ENCODE results near the gene DAAM1.

DAAM1 gene

DNA sequence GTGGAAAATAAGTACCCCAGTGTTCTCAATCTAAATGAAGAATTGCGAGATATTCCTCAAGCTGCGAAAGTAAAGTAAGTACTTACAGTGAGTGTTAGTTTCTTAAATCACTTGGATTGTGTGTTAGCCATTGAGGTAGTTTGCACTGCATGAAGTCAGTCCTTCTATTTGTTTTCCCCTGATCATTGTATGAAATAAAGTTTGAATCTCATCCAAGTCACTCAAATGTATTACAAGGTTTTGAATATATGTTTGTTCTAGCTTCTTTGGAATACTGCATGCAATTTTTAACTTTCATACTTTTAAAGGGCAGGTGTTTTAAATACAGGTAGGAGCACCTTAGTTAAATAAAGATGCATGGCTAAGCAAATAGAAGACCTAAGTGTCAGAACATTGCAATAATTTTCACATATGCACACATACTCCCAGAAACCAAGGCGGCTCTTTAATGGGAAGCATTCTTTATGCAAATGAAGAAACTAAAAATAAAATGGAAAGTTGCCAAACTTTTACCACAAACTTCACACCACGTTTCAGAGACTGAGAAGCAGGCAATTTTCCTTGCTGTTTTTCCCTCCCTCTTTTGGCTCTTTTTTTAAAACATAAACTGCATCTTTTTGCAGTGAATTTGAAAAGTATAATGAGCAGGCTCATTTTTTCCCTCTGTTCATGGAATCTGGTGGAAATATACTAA is 171.1 kb downstream of the DAAM1 start:
- peaks cover 4 to 83% of the 10 kb centered on the region in 2 donors for H3K36me3 ChIP-seq (replicated peaks in 1 of 2; ENCODE audit: control insufficient read depth in 2 of 2, insufficient read depth in 2 of 2, low read length in 2 of 2)
- no peak overlapping the region for H4K91ac ChIP-seq (ENCODE audit: low read depth, low read length, poor library complexity)
- no peak overlapping the region for H2AFZ ChIP-seq (ENCODE audit: low read length)
- no peaks in the 10 kb centered on the region for H3K9me3 ChIP-seq (replicated peaks in 1 of 2; ENCODE audit: control insufficient read depth in 2 of 2, insufficient read depth in 1 of 2, low read depth in 1 of 2, low read length in 2 of 2)
- H3K27me3 ChIP-seq (ENCODE audit: control insufficient read depth in 3 of 3, insufficient read depth in 3 of 3, low read depth in 1 of 3, low read length in 3 of 3) = no peaks in the 10 kb centered on the region
- H2BK5ac ChIP-seq (ENCODE audit: low read length) = no peak overlapping the region
- WGBS, 2 donors (ENCODE audit: extremely low coverage in 2 of 2, insufficient read length in 2 of 2, insufficient replicate concordance in 1 of 2) = no CpG with 5 or more reads among the region's 4 CpGs
- H3K4me3 ChIP-seq (ENCODE audit: low read length in 2 of 2) = no peak overlapping the region
- no peak overlapping the region for H2BK12ac ChIP-seq (ENCODE audit: low read length)
- H3K9ac ChIP-seq (ENCODE audit: low read depth, low read length, poor library complexity) = no peak overlapping the region
- H2AK5ac ChIP-seq (ENCODE audit: low read depth, low read length) = no peak overlapping the region
- H4K8ac ChIP-seq (ENCODE audit: low read depth, low read length) = no peak overlapping the region
- H3K4ac ChIP-seq (ENCODE audit: low read length) = no peak overlapping the region
- H2BK15ac ChIP-seq (ENCODE audit: low read length) = no peak overlapping the region
- H3K18ac ChIP-seq (ENCODE audit: low read length) = no peak overlapping the region
- no peak overlapping the region for H2BK120ac ChIP-seq (ENCODE audit: low read depth, low read length)
- no peak overlapping the region for H3K14ac ChIP-seq (ENCODE audit: low read length)
- peaks cover 0 to 3% of the 10 kb centered on the region in 2 donors for H3K4me1 ChIP-seq (ENCODE audit: control insufficient read depth in 2 of 2, insufficient read depth in 1 of 2, low read depth in 1 of 2, low read length in 2 of 2)
- no peak overlapping the region for H3K23ac ChIP-seq (ENCODE audit: low read depth, low read length, poor library complexity)
- no peaks in the 10 kb centered on the region for H3K79me1 ChIP-seq (ENCODE audit: low read depth, low read length)
- no peak overlapping the region for H3K27ac ChIP-seq (replicated peaks; ENCODE audit: low read length)
- no peak for DNase-seq (ENCODE audit: low spot score)
- no peak overlapping the region for H3K4me2 ChIP-seq (ENCODE audit: insufficient read depth, low read length, poor library complexity, severe bottlenecking)

DNA sequence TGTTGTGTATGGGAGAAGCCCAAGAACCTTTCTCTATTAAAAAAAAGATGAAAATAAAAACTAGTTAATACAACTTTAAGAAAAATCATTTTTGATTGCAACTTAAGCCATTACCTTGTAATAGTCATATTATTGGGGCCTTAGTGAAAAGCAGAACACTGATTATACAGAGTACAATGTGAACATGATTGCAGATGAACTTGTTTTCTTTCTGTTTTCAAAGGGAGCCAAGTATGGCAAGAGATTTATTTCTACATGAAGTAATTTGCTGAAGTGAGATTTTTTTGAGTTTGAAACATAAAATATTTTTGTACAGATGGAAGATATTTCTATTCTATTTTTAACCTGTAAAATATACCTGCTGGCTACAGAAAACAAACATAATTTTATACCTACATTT is 171.8 kb downstream of the DAAM1 start:
- peaks cover 3 to 83% of the 10 kb centered on the region in 2 donors for H3K36me3 ChIP-seq (replicated peaks in 1 of 2; ENCODE audit: control insufficient read depth in 2 of 2, insufficient read depth in 2 of 2, low read length in 2 of 2)
- H3K79me1 ChIP-seq (ENCODE audit: low read depth, low read length) = no peaks in the 10 kb centered on the region
- no peak overlapping the region for H2AK5ac ChIP-seq (ENCODE audit: low read depth, low read length)

DNA sequence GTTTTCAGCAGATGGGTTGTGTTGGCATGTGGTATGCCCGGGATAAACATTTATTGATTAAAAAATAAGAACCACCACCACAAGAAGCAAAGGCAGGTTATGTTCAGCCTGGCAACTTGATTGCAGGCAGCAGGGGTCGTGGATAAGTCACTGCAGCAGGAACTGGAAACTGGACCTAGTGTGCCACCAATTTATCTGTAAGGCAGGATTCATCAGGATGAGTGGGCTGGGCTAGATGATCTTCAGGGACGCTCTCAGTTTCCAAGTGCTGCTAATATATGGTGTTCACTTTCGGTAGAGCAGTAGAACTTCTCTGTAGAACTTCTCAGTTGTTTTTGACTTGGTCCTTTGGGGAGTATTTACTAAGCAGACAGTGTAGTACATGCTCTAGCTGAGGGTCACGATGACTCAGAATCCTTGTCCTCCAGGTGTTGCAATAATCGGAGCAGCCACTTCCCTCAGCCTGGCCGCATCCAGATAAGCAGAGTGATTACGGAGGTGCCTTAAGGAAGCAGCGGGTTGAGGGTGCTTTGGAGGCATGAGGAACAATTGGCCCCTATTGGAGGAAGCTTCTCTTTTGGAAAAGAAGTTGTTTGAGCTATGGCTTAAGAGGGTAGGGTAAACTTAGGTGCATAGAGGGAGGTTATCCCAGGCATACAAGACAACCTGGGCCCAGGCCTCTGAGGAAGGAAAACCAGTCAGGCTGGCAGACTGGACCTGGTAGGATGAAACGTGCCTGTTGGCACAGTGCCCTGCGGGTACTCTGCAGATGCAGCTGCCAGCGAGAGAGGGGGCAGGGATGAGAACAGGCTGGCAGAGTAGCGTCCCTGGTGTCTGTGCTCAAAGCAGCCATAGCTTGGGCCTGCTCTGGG is 172.7 kb downstream of the DAAM1 start:
- no peak overlapping the region for H2BK15ac ChIP-seq (ENCODE audit: low read length)
- H2AFZ ChIP-seq (ENCODE audit: low read length) = no peak overlapping the region
- H2BK12ac ChIP-seq (ENCODE audit: low read length) = no peak overlapping the region
- H4K8ac ChIP-seq (ENCODE audit: low read depth, low read length) = no peak overlapping the region
- H3K4me3 ChIP-seq (ENCODE audit: low read length in 2 of 2) = no peak overlapping the region
- peaks cover 2 to 76% of the 10 kb centered on the region in 2 donors for H3K36me3 ChIP-seq (replicated peaks in 1 of 2; ENCODE audit: control insufficient read depth in 2 of 2, insufficient read depth in 2 of 2, low read length in 2 of 2)
- no peak overlapping the region for H3K18ac ChIP-seq (ENCODE audit: low read length)
- H2AK5ac ChIP-seq (ENCODE audit: low read depth, low read length) = no peak overlapping the region
- no CpG with 5 or more reads among the region's 13 CpGs for WGBS, 2 donors (ENCODE audit: extremely low coverage in 2 of 2, insufficient read length in 2 of 2, insufficient replicate concordance in 1 of 2)
- H3K79me1 ChIP-seq (ENCODE audit: low read depth, low read length) = no peaks in the 10 kb centered on the region
- H3K4me1 ChIP-seq (ENCODE audit: control insufficient read depth in 2 of 2, insufficient read depth in 1 of 2, low read depth in 1 of 2, low read length in 2 of 2) = peaks cover 0 to 3% of the 10 kb centered on the region in 2 donors
- no peak overlapping the region for H2BK120ac ChIP-seq (ENCODE audit: low read depth, low read length)
- H3K9me3 ChIP-seq (replicated peaks in 1 of 2; ENCODE audit: control insufficient read depth in 2 of 2, insufficient read depth in 1 of 2, low read depth in 1 of 2, low read length in 2 of 2) = no peaks in the 10 kb centered on the region
- H3K27ac ChIP-seq (replicated peaks; ENCODE audit: low read length) = no peak overlapping the region
- DNase-seq (ENCODE audit: low spot score) = no peak
- no peak overlapping the region for H3K23ac ChIP-seq (ENCODE audit: low read depth, low read length, poor library complexity)
- no peak overlapping the region for H3K4ac ChIP-seq (ENCODE audit: low read length)
- no peak overlapping the region for H4K91ac ChIP-seq (ENCODE audit: low read depth, low read length, poor library complexity)
- H2BK5ac ChIP-seq (ENCODE audit: low read length) = no peak overlapping the region
- no peak overlapping the region for H3K4me2 ChIP-seq (ENCODE audit: insufficient read depth, low read length, poor library complexity, severe bottlenecking)
- H3K14ac ChIP-seq (ENCODE audit: low read length) = no peak overlapping the region
- no peaks in the 10 kb centered on the region for H3K27me3 ChIP-seq (ENCODE audit: control insufficient read depth in 3 of 3, insufficient read depth in 3 of 3, low read depth in 1 of 3, low read length in 3 of 3)
- H3K9ac ChIP-seq (ENCODE audit: low read depth, low read length, poor library complexity) = peak overlapping the region; percentile 14

More for the DNA sequence above, 171.8 kb downstream of the DAAM1 start:
- Histone ChIP-seq H3K18ac (ENCODE audit: low read length) (no peak overlapping the region), H3K4me3 (ENCODE audit: low read length in 2 of 2) (no peak overlapping the region), H2BK5ac (ENCODE audit: low read length) (no peak overlapping the region), H2AFZ (ENCODE audit: low read length) (no peak overlapping the region), H3K27me3 (ENCODE audit: control insufficient read depth in 3 of 3, insufficient read depth in 3 of 3, low read depth in 1 of 3, low read length in 3 of 3) (no peaks in the 10 kb centered on the region), H2BK120ac (ENCODE audit: low read depth, low read length) (no peak overlapping the region), H3K14ac (ENCODE audit: low read length) (no peak overlapping the region), H2BK15ac (ENCODE audit: low read length) (no peak overlapping the region), H4K91ac (ENCODE audit: low read depth, low read length, poor library complexity) (no peak overlapping the region), H3K4me1 (ENCODE audit: control insufficient read depth in 2 of 2, insufficient read depth in 1 of 2, low read depth in 1 of 2, low read length in 2 of 2) (peaks cover 0 to 3% of the 10 kb centered on the region in 2 donors), H3K9ac (ENCODE audit: low read depth, low read length, poor library complexity) (no peak overlapping the region), H3K4ac (ENCODE audit: low read length) (no peak overlapping the region), H3K27ac (replicated peaks; ENCODE audit: low read length) (no peak overlapping the region), H3K23ac (ENCODE audit: low read depth, low read length, poor library complexity) (no peak overlapping the region), H3K4me2 (ENCODE audit: insufficient read depth, low read length, poor library complexity, severe bottlenecking) (no peak overlapping the region), H4K8ac (ENCODE audit: low read depth, low read length) (no peak overlapping the region), H3K9me3 (replicated peaks in 1 of 2; ENCODE audit: control insufficient read depth in 2 of 2, insufficient read depth in 1 of 2, low read depth in 1 of 2, low read length in 2 of 2) (no peaks in the 10 kb centered on the region), H2BK12ac (ENCODE audit: low read length) (no peak overlapping the region)
- no peak for DNase-seq (ENCODE audit: low spot score)

DNA sequence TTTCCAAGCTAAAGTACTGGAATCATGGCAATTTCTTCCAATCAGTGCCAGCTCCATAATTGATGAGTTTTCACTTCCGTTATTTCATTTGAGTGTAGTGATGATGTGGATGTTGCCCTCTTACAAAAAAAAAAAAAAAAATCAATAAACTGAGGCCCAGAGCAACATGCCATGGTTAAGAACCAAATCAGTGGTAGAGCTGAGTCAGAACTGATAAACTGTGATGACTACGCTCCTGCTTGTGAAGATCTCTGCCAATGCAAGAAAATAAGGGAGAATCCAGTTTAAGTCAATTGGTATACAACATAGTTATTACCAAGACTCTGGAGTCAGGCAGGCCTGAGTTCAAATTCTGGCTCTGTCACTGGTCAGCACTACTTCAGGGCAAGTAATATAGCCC is 174.0 kb downstream of the DAAM1 start:
- no peak for DNase-seq (ENCODE audit: low spot score)
- no peak overlapping the region for H2AFZ ChIP-seq (ENCODE audit: low read length)
- no peak overlapping the region for H2BK5ac ChIP-seq (ENCODE audit: low read length)
- H3K9ac ChIP-seq (ENCODE audit: low read depth, low read length, poor library complexity) = no peak overlapping the region
- peaks cover 1 to 67% of the 10 kb centered on the region in 2 donors for H3K36me3 ChIP-seq (replicated peaks in 1 of 2; ENCODE audit: control insufficient read depth in 2 of 2, insufficient read depth in 2 of 2, low read length in 2 of 2)
- H3K23ac ChIP-seq (ENCODE audit: low read depth, low read length, poor library complexity) = no peak overlapping the region
- H3K4me3 ChIP-seq (ENCODE audit: low read length in 2 of 2) = no peak overlapping the region
- no peak overlapping the region for H3K18ac ChIP-seq (ENCODE audit: low read length)
- no peak overlapping the region for H2BK12ac ChIP-seq (ENCODE audit: low read length)
- no peak overlapping the region for H3K4ac ChIP-seq (ENCODE audit: low read length)
- H2BK120ac ChIP-seq (ENCODE audit: low read depth, low read length) = no peak overlapping the region
- H3K4me1 ChIP-seq (ENCODE audit: control insufficient read depth in 2 of 2, insufficient read depth in 1 of 2, low read depth in 1 of 2, low read length in 2 of 2) = peaks cover 0 to 3% of the 10 kb centered on the region in 2 donors
- H2AK5ac ChIP-seq (ENCODE audit: low read depth, low read length) = no peak overlapping the region
- H3K79me1 ChIP-seq (ENCODE audit: low read depth, low read length) = no peaks in the 10 kb centered on the region
- no peak overlapping the region for H4K91ac ChIP-seq (ENCODE audit: low read depth, low read length, poor library complexity)
- H3K4me2 ChIP-seq (ENCODE audit: insufficient read depth, low read length, poor library complexity, severe bottlenecking) = no peak overlapping the region
- no peaks in the 10 kb centered on the region for H3K27me3 ChIP-seq (ENCODE audit: control insufficient read depth in 3 of 3, insufficient read depth in 3 of 3, low read depth in 1 of 3, low read length in 3 of 3)
- H2BK15ac ChIP-seq (ENCODE audit: low read length) = no peak overlapping the region
- no CpG with 5 or more reads among the region's 2 CpGs for WGBS, 2 donors (ENCODE audit: extremely low coverage in 2 of 2, insufficient read length in 2 of 2, insufficient replicate concordance in 1 of 2)
- H4K8ac ChIP-seq (ENCODE audit: low read depth, low read length) = no peak overlapping the region
- no peaks in the 10 kb centered on the region for H3K9me3 ChIP-seq (replicated peaks in 1 of 2; ENCODE audit: control insufficient read depth in 2 of 2, insufficient read depth in 1 of 2, low read depth in 1 of 2, low read length in 2 of 2)
- H3K27ac ChIP-seq (replicated peaks; ENCODE audit: low read length) = no peak overlapping the region
- no peak overlapping the region for H3K14ac ChIP-seq (ENCODE audit: low read length)
